A673 (cell line): ENCODE data around the gene FMO2. TPM values are rescaled to one million over a fixed set of nuclear protein-coding genes. Genes with fewer than 3 reads are reported as not detected.
A peak's percentile ranks its signal among the peaks of the same experiment; 100 is the strongest.

Experiments used
- Bru-seq: library from RNA; stranded (reverse); fragments of 400-500 nt; gene quantifications from one replicate; lab custom pipeline; 2021; lab: Mats Ljungman, UMichigan
- BruChase-seq, 2 experiments: library from RNA; stranded (reverse); fragments of 400-500 nt; gene quantifications; one replicate each; lab custom pipeline; 2021; lab: Mats Ljungman, UMichigan
- BruUV-seq: library from RNA; stranded (reverse); fragments of 400-500 nt; replicated peaks from 2 replicates; lab custom pipeline; 2021; lab: Mats Ljungman, UMichigan
- CTCF ChIA-PET: fragments of 300-600 bp; sonication (Branson Sonifier 250); formaldehyde crosslinking; loops from one replicate; lab custom pipeline; 2022; ENCODE audit warnings: antibody characterized with exemption; lab: Charles Lee
- POLR2A ChIA-PET: fragments of 300-600 bp; sonication (Branson Sonifier 250); formaldehyde crosslinking; loops from one replicate; lab custom pipeline; 2022; ENCODE audit warnings: antibody characterized with exemption; ENCODE audit not compliant: low non-redundant PET; lab: Charles Lee
- DNase-seq: peaks from one replicate; pipeline ENCODE4 v3.0.0-alpha.2; 2015; ENCODE audit warnings: low spot score
- H3K27ac ChIP-seq: fragments of 200-600 bp; sonication (generic); 2 replicates; pipeline ENCODE4 v1.5.1; 2016; ENCODE audit warnings: mixed run types, low read depth, mild to moderate bottlenecking, mixed read lengths, antibody characterized with exemption, low read length; ENCODE audit not compliant: poor library complexity, severe bottlenecking
- H3K27me3 ChIP-seq: fragments of 200-600 bp; sonication (generic); replicated peaks from 2 replicates; pipeline ENCODE4 v1.6.1; 2017; ENCODE audit warnings: mixed run types, low read depth, mild to moderate bottlenecking, mixed read lengths, antibody characterized with exemption, low read length; ENCODE audit not compliant: insufficient read depth, poor library complexity
- H3K36me3 ChIP-seq: fragments of 200-600 bp; sonication (generic); 2 replicates; pipeline ENCODE4 v1.6.1; 2016; ENCODE audit warnings: mixed run types, mild to moderate bottlenecking, mixed read lengths, antibody characterized with exemption, low read length; ENCODE audit not compliant: insufficient read depth, poor library complexity, severe bottlenecking
- H3K4me1 ChIP-seq: fragments of 200-600 bp; sonication (generic); 2 replicates; pipeline ENCODE4 v1.6.1; 2017; ENCODE audit warnings: mixed run types, mild to moderate bottlenecking, mixed read lengths, antibody characterized with exemption, low read length; ENCODE audit not compliant: insufficient read depth, poor library complexity, severe bottlenecking
- H3K4me3 ChIP-seq: fragments of 200-600 bp; sonication (generic); 2 replicates; pipeline ENCODE4 v1.5.1; 2016; ENCODE audit warnings: low read depth, mixed run types, mild to moderate bottlenecking, mixed read lengths, low read length; ENCODE audit not compliant: poor library complexity, severe bottlenecking
- H3K9me3 ChIP-seq: fragments of 200-600 bp; sonication (generic); 2 replicates; pipeline ENCODE4 v1.6.1; 2016; ENCODE audit warnings: mixed run types, low read depth, mild to moderate bottlenecking, mixed read lengths, antibody characterized with exemption, low read length; ENCODE audit not compliant: poor library complexity, severe bottlenecking
- EZH2 ChIP-seq: fragments of 200-600 bp; sonication (generic); IDR thresholded peaks from 2 replicates; pipeline ENCODE4 v1.6.1; 2017; ENCODE audit warnings: borderline replicate concordance, low read depth, mild to moderate bottlenecking, mixed read lengths, antibody characterized with exemption, low read length; ENCODE audit not compliant: poor library complexity, severe bottlenecking
- intact Hi-C: fragments of 100-400 bp; cut with micrococcal nuclease; formaldehyde crosslinking; loops from one replicate; pipeline ENCODE4 v1.10.0; 2022; ENCODE audit not compliant: unreplicated experiment
- long read RNA-seq: library from polyadenylated mRNA; stranded (forward); transcript quantifications from one replicate; pipeline ENCODE4 v2.0.0, GENCODE V29; 2022
- total RNA-seq: library from RNA; stranded (reverse); gene quantifications from 2 replicates; pipeline ENCODE4 v1.2.3, GENCODE V29; 2021
- TF ChIP-seq, protein P1 (sequence below): fragments of 300-800, 200-600 bp; sonication (generic); conservative IDR thresholded peaks from 2 replicates; pipeline ENCODE4 v1.5.1; 2017; ENCODE audit warnings: low read depth, mild to moderate bottlenecking, antibody characterized with exemption, low read length, moderate library complexity, mixed read lengths

Gene FMO2, protein sequence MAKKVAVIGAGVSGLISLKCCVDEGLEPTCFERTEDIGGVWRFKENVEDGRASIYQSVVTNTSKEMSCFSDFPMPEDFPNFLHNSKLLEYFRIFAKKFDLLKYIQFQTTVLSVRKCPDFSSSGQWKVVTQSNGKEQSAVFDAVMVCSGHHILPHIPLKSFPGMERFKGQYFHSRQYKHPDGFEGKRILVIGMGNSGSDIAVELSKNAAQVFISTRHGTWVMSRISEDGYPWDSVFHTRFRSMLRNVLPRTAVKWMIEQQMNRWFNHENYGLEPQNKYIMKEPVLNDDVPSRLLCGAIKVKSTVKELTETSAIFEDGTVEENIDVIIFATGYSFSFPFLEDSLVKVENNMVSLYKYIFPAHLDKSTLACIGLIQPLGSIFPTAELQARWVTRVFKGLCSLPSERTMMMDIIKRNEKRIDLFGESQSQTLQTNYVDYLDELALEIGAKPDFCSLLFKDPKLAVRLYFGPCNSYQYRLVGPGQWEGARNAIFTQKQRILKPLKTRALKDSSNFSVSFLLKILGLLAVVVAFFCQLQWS
- total RNA-seq (0.20 TPM in 1 of 2 replicates, not detected in the other), Bru-seq, nascent RNA (percentile 21 among the genes with signal in this experiment), BruChase-seq, experiment 1, labeled RNA remaining after a 2-hour chase (percentile 14 among the genes with signal in this experiment), BruChase-seq, experiment 2, labeled RNA remaining after a 6-hour chase (percentile 18 among the genes with signal in this experiment)
- long read RNA-seq, result 0 reads

DNA sequence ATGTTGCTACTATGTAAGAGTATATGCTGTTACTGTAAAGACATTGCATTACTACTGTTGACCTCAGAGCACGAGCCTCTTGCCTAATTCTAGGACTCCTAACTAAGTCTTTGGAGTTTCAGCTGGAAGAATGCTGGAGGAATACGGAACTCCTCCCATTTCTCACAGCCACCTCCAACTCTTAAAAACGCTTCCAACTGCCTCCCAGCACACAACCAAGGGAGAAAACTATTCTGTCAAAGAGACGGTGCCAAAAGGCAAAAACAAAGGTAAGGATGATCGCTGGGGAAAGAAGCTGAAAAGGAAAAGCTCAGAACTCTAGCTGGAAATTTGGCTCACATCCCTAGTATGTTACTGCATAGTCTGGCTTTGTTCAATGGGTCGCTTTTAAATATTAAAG lies at the start of gene FMO2:
FMO2 (plus strand) TSS at position 210 of the 400 bp plus-strand sequence. CDS start 414 bp downstream, outside the sequence.
- POLR2A ChIA-PET, result no interaction called here
- CTCF ChIA-PET, result no interaction called here
- no TSS peak for BruUV-seq
- TF ChIP-seq, protein P1, sequence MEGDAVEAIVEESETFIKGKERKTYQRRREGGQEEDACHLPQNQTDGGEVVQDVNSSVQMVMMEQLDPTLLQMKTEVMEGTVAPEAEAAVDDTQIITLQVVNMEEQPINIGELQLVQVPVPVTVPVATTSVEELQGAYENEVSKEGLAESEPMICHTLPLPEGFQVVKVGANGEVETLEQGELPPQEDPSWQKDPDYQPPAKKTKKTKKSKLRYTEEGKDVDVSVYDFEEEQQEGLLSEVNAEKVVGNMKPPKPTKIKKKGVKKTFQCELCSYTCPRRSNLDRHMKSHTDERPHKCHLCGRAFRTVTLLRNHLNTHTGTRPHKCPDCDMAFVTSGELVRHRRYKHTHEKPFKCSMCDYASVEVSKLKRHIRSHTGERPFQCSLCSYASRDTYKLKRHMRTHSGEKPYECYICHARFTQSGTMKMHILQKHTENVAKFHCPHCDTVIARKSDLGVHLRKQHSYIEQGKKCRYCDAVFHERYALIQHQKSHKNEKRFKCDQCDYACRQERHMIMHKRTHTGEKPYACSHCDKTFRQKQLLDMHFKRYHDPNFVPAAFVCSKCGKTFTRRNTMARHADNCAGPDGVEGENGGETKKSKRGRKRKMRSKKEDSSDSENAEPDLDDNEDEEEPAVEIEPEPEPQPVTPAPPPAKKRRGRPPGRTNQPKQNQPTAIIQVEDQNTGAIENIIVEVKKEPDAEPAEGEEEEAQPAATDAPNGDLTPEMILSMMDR, result no peak
- TF ChIP-seq EZH2, result no peak
- no peak for DNase-seq
- Histone ChIP-seq H3K9me3 (no peaks in the 10 kb centered on the region), H3K4me3 (no peak within 1 kb of the TSS), H3K36me3 (no peaks in the 10 kb centered on the region), H3K4me1 (peaks cover 27% of the 10 kb centered on the region), H3K27me3 (no peaks in the 10 kb centered on the region), H3K27ac (no peak within 1 kb of the TSS)
- intact Hi-C loops, result loop anchor here (5.0 kb wide), 1 partner anchor 218 kb away; no protein-coding TSS in a partner anchor

DNA sequence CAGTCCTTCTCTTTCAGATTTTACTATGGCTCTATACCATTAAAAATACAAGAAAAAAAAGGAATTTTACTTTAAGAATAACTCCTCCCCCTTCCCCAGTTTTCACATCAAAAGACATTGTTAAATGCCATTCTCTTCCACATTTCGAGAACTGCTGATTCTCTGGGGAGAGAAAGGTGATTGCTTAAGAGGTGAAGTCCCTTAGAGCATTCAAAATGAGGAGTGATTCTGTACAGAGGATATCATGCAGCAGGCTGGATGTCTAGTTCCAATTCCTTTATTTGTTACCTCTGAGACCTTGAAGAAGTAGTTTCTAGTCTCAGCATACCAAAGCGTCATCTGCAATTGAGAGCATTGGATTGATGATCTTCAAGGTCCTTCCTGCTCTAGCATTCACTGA lies 47.5 kb upstream of the FMO2 start:
- intact Hi-C loops, result no loop called here
- no peaks in the 10 kb centered on the region for H3K4me1 ChIP-seq
- no peak overlapping the region for H3K27ac ChIP-seq
- no peak for TF ChIP-seq EZH2
- TF ChIP-seq, protein P1, result no peak
- H3K9me3 ChIP-seq, result no peaks in the 10 kb centered on the region
- ChIA-PET CTCF (no interaction called here), POLR2A (no interaction called here)
- H3K27me3 ChIP-seq, result no peaks in the 10 kb centered on the region
- H3K36me3 ChIP-seq, result no peaks in the 10 kb centered on the region
- no peak for DNase-seq
- BruUV-seq, result no TSS peak
- no peak overlapping the region for H3K4me3 ChIP-seq

DNA sequence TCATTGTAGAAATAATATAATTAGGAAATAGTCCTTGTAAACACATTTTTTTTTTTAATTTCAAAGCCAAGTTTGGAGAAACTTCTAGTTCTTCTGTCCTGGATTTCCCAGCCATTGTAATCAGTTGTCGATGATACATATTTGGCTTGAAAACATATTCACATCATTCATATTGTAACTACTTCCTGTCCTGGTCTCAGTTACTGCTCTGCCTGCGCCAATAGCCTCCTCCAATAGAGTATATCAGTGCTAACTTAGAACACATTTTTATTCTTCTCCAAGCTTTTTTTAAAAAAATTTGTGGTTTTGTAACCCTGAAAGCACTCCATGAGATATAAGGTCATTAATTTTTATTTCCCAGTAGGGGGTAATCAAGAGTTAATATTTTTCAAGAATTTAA lies 46.1 kb upstream of the FMO2 start:
- CTCF ChIA-PET, result no interaction called here
- TF ChIP-seq, protein P1, result no peak
- no peak for TF ChIP-seq EZH2
- H3K4me1 ChIP-seq, result no peaks in the 10 kb centered on the region
- no peak overlapping the region for H3K27ac ChIP-seq
- POLR2A ChIA-PET, result no interaction called here
- H3K27me3 ChIP-seq, result no peaks in the 10 kb centered on the region
- no peak overlapping the region for H3K4me3 ChIP-seq
- no peak for DNase-seq
- intact Hi-C loops, result no loop called here
- BruUV-seq, result no TSS peak
- H3K9me3 ChIP-seq, result no peaks in the 10 kb centered on the region
- no peaks in the 10 kb centered on the region for H3K36me3 ChIP-seq
